Uterus (tissue), 4 donors: Measurements from ENCODE around the gene MAN2A1. TPM values are rescaled to one million over a fixed set of nuclear protein-coding genes. Genes with fewer than 3 reads are reported as not detected.

Experiments
- DNase-seq, 2 donors: peaks; one replicate each; pipeline ENCODE4 v3.0.0-alpha.2; 2019 to 2020
- H3K27ac ChIP-seq, 2 donors: fragments of 200-600 bp; sonication (generic); 1 replicate in 1 of 2; 2 replicates in 1 of 2; pipeline ENCODE4 v1.5.1; 2016 to 2018
- H3K27me3 ChIP-seq, 2 donors: fragments of 200-600 bp; sonication (generic); one replicate each; pipeline ENCODE4 v1.5.1; 2018 to 2019; ENCODE audit warnings: control low read depth in 1 of 2
- H3K36me3 ChIP-seq, 2 donors: fragments of 200-600 bp; sonication (generic); one replicate each; pipeline ENCODE4 v1.5.1; 2019; ENCODE audit warnings: control low read depth in 1 of 2
- H3K4me1 ChIP-seq, 2 donors: fragments of 200-600 bp; sonication (generic); one replicate each; pipeline ENCODE4 v1.5.1; 2018 to 2019; ENCODE audit warnings: control low read depth in 1 of 2
- H3K4me3 ChIP-seq, 2 donors: fragments of 200-600 bp; sonication (generic); 1 replicate in 1 of 2; 2 replicates in 1 of 2; pipeline ENCODE4 v1.5.1; 2018 to 2019; ENCODE audit warnings: mild to moderate bottlenecking in 1 of 2
- H3K9me3 ChIP-seq, 2 donors: fragments of 200-600 bp; sonication (generic); one replicate each; pipeline ENCODE4 v1.5.1; 2019; ENCODE audit warnings: control low read depth in 1 of 2
- CTCF ChIP-seq, 4 experiments: fragments of 200-600 bp in 2 of 4; fragments of 450-650 bp in 2 of 4; sonication (generic) in 2 of 4; IDR thresholded peaks; one replicate each; pipeline ENCODE4 v1.5.1; 2016 to 2019; ENCODE audit warnings: antibody characterized with exemption in 4 of 4, mild to moderate bottlenecking in 2 of 4, moderate library complexity in 1 of 4
- POLR2A ChIP-seq, 2 donors: fragments of 450-650 bp; IDR thresholded peaks; one replicate each; pipeline ENCODE4 v1.6.1; 2016; ENCODE audit warnings: antibody characterized with exemption in 2 of 2, mild to moderate bottlenecking in 1 of 2, moderate library complexity in 1 of 2
- intact Hi-C: fragments of 100-400 bp; cut with DNase I; formaldehyde crosslinking; loops from one replicate; pipeline ENCODE4 v1.15.1; 2023; ENCODE audit warnings: low total_unique reads
- total RNA-seq, 4 donors: library from RNA; depleted of rRNA in 3 of 4; stranded (reverse); fragments of >200 nt in 3 of 4; gene quantifications; one replicate each; pipeline versions ENCODE4 v1.1.0 to v1.2.4, GENCODE V29; 2014 to 2023
- donor health status: DM: yes; HTN: yes; CAD: no.

Gene MAN2A1
- total RNA-seq, 4 donors from 2014 or later, result 22.8 to 109 (median 40.6) TPM

GRCh38 chr5:109654455-109654854, 35.3 kb upstream of the MAN2A1 start:
- intact Hi-C loops, result no loop called here
- H3K27me3 ChIP-seq, result no peaks in the 10 kb centered on the region
- no peaks in the 10 kb centered on the region for H3K36me3 ChIP-seq
- H3K9me3 ChIP-seq, result no peaks in the 10 kb centered on the region
- no peak overlapping the region for H3K4me3 ChIP-seq
- TF ChIP-seq CTCF (IDR thresholded peaks at IDR 0.05) (no peak), POLR2A (IDR thresholded peaks at IDR 0.05) (no peak)
- DNase-seq, result no peak
- H3K4me1 ChIP-seq, result no peaks in the 10 kb centered on the region
- no peak overlapping the region for H3K27ac ChIP-seq

DNA sequence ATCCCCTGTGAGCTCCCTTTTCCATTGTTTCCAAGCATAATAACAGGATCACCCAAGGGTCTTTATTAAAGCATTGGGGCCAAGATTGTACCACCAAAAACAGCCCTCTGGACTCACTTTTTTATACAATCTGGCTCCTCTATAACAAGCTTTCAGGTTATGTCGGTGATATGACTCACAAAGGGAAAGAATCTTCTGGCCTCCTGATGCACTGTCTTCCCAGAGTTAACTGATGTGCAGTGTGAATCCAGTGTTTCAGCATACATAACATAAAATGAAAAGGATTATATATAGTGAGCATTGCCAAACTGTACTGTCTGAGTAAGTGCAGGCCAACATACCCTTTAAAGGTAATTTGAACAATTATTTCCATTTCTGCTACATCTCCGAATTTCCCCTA, 33.9 kb upstream of the MAN2A1 start:
- H3K4me3 ChIP-seq, result no peak overlapping the region
- TF ChIP-seq CTCF (IDR thresholded peaks at IDR 0.05) (no peak), POLR2A (IDR thresholded peaks at IDR 0.05) (no peak)
- no peak for DNase-seq
- no peaks in the 10 kb centered on the region for H3K9me3 ChIP-seq
- H3K27ac ChIP-seq, result no peak overlapping the region
- no peaks in the 10 kb centered on the region for H3K4me1 ChIP-seq
- H3K36me3 ChIP-seq, result no peaks in the 10 kb centered on the region
- no peaks in the 10 kb centered on the region for H3K27me3 ChIP-seq
- intact Hi-C loops, result no loop called here

DNA sequence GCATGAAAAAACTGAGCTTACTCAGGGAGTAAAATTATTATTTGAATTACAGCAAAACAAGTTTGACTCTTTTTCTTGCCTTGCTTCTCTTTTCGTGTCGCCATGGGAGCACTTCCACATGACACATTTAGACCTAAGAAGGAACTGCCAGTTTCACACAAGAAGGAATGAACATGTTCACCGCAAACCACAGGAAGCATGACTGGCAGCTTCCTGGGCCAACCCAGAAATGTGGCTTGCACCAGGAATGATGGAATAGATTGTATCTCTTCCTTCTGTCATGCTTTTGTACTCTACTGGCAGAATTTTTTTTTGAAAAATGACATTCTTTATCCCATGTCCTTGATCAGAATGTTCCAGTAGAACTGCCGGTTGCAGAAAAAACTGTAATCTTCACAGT, 32.9 kb upstream of the MAN2A1 start:
- no peak overlapping the region for H3K4me3 ChIP-seq
- peak in 1 of 2 donors; percentile 22 for DNase-seq
- no peaks in the 10 kb centered on the region for H3K9me3 ChIP-seq
- intact Hi-C loops, result no loop called here
- H3K27ac ChIP-seq, result no peak overlapping the region
- no peaks in the 10 kb centered on the region for H3K36me3 ChIP-seq
- H3K27me3 ChIP-seq, result no peaks in the 10 kb centered on the region
- no peaks in the 10 kb centered on the region for H3K4me1 ChIP-seq
- TF ChIP-seq CTCF (IDR thresholded peaks at IDR 0.05), result no peak
- no peak for TF ChIP-seq POLR2A (IDR thresholded peaks at IDR 0.05)

DNA sequence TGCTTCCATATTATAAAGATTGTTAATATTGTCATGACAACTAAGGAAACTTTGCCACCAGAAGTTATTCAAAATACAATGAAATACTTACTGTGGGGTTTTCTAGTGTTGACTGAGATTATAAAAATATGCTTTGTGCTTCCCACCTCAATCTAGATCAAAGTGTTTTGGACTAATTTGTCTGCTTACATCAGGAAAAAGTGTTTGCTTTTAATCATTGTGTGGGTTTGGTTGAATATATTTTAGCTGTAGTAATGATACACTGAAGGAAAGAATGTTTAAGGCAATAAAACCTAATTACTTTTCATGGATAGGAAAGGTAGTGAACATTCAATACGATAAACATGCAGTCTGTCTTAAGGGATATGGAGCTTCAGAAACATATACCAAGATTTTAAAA, 29.8 kb upstream of the MAN2A1 start:
- Histone ChIP-seq H3K4me3 (no peak overlapping the region), H3K9me3 (no peaks in the 10 kb centered on the region), H3K27me3 (no peaks in the 10 kb centered on the region), H3K36me3 (no peaks in the 10 kb centered on the region), H3K27ac (no peak overlapping the region), H3K4me1 (no peaks in the 10 kb centered on the region)
- intact Hi-C loops, result no loop called here
- DNase-seq, result no peak
- TF ChIP-seq POLR2A (IDR thresholded peaks at IDR 0.05) (no peak), CTCF (IDR thresholded peaks at IDR 0.05) (no peak)

GRCh38 chr5:109660301-109660700, 29.4 kb upstream of the MAN2A1 start:
- intact Hi-C loops, result no loop called here
- no peaks in the 10 kb centered on the region for H3K4me1 ChIP-seq
- no peak overlapping the region for H3K4me3 ChIP-seq
- H3K27ac ChIP-seq, result no peak overlapping the region
- DNase-seq, result no peak
- no peaks in the 10 kb centered on the region for H3K36me3 ChIP-seq
- no peaks in the 10 kb centered on the region for H3K27me3 ChIP-seq
- TF ChIP-seq POLR2A (IDR thresholded peaks at IDR 0.05) (no peak), CTCF (IDR thresholded peaks at IDR 0.05) (no peak)
- H3K9me3 ChIP-seq, result no peaks in the 10 kb centered on the region
